Ecto neural progenitor cell (in vitro differentiated cells): Measurements from ENCODE around the gene FAM20C.

Experiments used
- DNase-seq: peaks from one replicate; pipeline ENCODE4 v3.0.0-alpha.2; 2018; ENCODE audit warnings: low spot score

FAM20C gene

DNA sequence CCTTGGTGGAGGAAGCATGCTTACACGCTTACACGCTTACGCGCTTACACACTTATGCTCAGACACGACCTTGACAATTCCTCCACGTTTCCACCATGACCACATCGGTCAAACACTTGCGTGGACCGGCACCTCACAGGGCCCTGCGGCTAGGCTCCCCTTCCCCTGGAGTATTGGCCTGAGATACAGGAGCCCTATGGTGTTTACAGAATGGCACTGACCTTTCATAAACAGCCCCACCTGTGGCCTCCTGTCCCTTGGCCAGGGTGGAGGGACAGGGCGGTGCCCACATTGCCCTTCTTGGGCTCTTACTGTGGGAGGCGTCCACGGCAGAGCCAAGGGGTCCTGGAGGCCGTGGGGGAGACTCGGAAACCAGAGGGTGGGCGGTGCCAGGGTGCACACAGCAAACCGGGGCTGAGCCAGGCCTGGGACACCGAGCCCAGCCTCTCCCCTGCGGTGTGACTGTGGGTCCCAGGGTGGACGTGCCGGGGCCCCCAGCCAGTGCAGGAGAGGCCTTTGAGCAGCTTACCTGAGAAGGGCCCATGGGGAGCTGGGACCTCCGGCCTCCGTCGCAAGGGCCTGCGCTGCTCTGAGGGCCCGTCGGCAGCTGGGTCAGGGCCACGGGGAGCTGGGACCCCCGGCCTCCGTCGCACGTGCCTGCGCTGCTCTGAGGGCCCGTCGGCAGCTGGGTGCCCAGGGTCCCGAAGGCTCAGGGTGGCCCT, 53.4 kb downstream of the FAM20C start:
- DNase-seq, result no peak

DNA sequence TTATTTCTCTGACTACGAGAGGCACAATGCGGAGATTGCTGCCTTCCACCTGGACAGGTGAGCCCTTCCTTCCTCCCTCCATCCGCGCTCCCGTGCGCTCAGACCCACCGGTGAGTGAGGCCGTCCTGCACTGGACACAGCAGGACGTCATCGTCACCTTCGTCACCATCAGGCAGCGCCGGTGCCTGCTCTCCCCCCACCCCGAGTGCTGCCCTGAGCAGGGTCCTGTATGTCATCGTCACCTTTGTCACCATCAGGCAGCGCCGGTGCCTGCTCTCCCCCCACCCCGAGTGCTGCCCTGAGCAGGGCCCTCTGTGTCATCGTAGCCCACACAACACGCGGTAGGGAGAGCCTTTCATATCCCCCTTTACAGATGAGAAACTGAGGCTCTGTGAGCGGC, 54.1 kb downstream of the FAM20C start:
- DNase-seq, result no peak

DNA sequence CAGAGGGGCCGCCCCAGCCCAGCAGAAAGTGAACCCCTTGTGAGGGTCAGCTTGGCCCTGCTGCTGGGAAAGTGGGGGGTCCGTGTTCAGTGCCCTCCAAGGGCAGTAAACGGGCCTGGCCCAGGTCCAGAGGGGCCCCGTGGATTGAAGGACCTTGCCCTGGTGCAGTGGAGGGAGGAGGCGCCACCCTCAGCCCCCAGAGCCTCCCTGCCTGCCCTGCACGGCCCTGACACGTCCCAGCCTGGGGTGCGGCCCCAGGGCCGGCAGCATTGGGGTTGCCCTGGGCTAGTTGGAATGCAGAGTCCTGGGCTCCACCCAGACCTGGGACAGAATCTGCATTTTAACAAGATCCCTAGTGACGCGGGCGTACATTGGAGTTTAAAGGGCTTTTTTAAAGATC, 54.8 kb downstream of the FAM20C start:
- no peak for DNase-seq

DNA sequence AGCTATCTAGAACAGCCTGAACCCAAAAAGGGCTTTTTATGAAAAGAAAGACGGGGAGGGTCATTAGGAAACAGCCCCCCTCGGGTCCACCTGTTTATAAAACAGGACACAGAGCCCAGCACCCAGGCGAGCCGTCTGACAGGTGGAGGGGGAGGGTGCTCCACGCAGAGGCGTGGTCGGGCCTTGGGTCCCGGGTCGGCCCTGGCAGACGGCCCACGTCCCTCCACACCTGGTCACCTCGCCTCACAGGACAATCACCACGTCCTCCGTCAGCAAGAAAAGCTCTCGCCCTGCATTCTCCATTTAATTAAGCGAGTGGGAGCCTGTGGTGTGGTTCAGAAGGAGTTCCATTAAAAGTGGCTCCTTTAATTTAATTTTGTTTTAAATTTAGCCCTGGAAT, 55.3 kb downstream of the FAM20C start:
- no peak for DNase-seq

DNA sequence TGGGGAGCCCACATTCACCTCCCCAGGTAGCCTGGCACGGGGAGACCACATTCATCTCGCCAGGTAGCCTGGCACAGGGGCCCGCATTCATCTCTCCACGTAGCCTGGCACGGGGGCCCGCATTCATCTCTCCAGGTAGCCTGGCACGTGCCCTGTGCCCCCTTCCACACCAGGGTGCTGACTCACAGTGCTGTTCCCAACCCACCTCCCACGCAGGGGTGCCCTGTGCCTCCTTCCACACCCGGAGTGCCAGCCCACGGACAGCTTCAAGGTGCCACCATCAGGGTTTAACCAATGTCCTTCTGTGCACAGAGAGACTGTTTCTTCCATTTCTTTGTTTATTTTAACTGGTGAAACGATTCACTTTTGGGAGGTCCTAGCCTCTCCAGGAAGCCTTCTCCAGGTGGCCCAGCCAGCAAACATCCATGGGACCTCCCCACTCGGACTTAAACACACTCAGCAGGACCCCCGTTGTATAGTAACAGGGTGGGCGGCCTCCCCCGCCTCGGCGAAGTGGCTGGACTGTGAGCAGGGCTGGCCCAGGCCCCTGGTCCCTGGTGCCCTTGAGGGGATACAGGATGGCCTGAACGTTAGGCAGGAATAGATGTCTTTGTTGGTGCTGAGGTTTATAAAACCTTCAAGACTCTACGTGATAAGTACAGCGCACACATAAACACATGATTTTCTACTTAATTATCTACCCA, 56.5 kb downstream of the FAM20C start:
- DNase-seq, result no peak

DNA sequence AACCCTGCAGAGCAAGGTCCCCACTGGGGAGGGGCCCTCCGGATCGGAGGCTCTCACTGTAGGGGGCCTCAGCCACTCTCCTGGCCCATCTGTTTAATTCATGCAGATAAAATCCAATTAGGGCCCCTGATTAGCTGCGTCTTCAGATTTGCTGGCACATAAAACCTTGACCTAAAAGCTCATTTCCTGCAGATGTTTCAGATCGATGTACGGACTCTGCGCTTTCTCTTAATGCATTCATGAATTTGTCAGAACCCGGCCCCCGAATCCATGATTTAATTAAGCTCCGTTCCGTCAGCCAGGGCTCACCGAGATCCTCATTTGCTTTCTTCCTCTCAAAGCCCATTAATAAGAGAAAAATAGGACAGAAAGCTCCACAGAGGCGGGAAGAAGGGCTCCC, 57.6 kb downstream of the FAM20C start:
- DNase-seq, result no peak

DNA sequence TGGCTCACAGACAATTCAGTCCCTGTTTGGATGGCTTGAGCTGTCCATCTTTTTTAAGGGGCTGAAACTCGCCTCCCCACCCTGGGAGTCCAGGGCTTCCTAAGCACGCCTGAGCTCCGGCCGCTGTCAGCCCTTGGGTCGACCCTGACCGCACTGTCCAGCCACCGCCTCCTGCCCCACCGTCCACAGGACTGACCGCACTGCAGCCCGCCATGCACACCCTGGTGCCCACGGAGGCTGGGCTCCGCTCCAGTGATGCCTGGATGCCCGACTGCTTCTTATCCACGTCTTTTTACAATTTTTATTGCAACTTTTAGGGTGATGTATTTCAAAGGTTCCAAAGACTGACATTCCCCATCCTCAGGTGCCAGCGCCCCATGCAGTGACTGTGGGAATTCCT, 58.2 kb downstream of the FAM20C start:
- no peak for DNase-seq

DNA sequence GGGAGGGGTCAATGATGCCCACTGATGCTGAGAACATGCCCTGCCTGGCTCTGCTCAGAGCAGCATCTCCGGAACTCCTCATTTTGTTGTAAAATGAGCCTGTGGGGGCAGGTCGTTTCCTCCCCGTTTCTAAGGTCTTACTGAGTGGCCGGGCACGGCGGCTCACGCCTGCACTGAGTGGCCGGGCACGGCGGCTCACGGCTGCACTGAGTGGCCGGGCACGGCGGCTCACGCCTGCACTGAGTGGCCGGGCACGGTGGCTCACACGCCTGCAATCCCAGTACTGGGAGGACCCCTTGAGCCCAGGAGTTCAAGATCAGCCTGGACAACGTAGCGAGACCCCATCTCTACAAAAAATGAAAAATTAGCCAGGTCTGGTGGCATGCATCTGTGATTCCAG, 58.6 kb downstream of the FAM20C start:
- DNase-seq, result no peak

DNA sequence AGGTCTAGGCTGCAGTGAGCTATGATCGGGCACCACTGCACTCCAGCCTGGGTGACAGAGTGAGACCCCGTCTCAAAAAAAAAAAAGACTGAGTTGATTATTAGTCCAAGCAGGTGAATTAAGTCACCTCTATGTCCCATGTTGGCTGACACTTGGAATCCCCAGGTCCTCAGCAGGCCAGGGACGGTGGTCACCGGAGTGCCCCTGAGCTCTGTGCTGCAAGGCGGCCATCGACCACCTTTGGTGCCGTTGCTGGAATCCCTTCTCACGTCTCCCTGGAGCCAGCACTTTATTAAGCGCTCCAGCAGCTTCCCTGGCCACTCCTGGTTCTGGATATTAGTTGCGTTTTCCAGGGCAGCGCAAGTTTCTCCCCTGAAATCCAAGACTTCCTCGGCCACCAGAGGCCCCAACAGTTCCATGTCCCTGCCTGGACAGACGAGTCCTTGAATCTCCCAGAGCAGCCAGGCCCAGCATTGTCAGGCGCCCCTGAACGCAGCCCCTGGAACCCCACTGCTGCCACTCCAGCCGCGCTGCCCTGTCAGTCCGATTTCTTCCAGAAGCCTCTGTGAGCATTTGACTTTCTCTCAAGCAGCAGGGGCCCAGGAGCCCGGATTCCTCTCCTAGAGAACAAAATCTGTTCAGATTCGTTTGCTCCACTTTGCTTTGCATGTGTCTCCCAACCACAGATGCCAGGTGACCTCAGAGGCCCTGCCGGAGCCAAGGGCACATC, 59.2 kb downstream of the FAM20C start:
- DNase-seq, result no peak

DNA sequence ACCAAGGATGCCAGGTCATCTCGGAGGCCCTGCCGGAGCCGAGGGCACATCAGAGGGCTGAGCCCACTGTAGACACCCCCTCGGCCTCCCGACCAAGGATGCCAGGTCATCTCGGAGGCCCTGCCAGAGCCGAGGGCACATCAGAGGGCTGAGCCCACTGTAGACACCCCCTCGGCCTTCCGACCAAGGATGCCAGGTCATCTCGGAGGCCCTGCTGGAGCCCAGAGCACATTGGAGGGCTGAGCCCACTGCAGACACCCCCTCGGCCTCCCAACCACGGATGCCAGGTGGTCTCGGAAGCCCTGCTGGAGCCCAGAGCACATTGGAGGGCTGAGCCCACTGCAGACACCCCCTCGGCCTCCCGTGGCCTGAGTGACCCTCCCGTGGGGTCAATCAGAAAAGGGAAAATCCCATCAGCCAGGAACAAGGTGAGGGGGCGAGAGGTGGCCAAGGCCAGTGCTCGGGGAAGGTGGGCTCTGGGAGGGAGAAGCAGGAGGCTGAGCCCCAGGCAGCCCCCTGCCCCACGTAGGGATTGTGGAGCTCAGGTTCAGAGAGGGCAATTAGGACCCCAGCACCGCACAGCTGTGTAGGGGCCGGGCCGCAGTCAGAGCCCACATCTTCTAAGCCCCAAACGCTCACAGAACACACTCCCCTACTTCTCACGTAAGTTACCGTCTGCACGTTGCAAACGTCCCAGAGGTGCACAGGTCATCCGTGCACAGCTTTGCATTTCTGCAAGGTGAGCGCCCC, 60.0 kb downstream of the FAM20C start:
- DNase-seq, result no peak

DNA sequence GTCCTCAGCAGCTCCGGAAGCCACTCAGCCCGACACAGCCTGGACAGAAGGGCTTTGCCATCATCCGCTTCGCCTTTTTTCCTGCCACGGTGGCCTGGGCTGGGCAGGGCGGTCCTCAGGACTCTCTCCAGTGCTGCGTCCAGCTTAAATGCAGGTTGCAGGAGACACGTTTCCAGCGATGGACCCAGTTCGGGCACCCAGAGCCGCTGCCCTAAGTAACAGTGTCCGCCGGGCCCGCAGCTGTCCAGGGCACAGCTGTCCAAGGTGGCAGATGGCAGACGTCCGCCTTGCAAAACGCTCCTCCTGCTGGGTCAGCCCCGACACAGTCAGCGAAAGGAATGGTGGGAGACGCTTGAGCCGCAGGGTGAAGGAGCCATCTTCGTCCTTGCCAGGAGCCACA, 60.6 kb downstream of the FAM20C start:
- no peak for DNase-seq

DNA sequence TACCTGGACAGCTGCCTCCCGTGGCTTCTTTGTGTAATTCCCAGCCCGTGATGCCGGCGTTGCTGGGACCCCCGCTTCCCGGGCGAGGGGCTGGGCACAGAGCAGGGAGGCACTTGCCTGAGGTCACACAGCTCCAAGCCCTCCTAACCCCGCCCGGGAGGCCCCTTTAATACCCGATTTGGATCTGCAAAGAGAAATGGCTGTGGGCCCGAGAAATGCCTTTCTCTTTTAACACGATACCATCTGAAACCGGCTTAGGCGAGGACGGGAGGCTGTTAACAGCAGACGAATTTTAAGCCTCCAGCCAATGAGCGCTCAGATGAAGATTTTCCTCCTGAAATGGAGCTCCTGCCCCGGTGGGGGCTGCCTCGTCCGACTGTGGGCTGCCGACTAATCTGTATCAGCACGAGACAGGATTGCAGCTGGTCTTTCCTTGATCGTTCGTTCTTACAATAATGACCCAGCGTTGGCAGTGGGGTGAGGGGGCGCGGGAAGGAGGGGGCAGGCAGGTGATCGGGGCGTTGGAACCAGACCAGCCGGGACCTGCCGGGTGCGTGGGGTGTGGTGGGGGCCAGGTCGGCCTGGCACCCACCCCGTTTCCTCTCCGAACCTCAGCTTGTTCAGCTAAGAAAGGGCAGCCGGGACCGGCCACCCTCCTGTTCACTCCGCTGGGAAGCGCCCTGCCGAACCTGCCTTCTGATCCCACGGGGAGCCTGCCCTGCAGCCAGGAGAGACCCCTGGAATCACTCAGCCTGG, 61.4 kb downstream of the FAM20C start:
- DNase-seq, result no peak

DNA sequence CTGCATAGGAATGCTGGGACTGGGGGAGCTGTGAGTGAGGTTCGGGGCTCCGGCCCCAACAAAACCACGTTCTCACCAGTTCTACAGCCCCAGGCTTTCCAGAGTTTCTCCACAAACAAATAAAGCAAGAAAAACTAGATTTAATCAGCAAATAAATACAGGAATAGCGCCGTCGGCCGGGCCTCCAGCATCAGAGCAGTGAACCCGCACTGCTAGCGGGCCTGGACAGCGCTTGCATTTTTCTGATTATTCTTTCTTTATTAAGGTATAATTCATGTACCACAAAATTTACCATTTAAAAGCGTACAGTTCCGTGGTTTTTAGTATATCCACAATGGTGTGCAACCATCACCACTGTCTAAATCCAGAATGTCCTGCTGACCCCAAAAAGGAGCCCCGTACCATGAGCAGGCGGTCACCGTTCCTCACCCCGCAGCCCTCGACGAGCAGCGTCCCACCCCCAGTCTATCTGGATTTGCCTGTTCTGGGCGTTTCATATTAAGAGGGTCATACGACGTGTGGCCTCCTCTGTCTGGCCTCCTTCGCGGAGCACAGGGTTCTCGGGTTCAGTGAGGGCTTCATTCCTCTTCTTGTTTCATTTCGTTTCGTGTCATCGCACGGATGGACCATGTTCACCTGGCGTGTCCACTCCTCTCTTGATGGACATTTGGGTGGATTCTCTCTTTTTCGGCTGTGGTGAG, 62.1 kb downstream of the FAM20C start:
- no peak for DNase-seq

DNA sequence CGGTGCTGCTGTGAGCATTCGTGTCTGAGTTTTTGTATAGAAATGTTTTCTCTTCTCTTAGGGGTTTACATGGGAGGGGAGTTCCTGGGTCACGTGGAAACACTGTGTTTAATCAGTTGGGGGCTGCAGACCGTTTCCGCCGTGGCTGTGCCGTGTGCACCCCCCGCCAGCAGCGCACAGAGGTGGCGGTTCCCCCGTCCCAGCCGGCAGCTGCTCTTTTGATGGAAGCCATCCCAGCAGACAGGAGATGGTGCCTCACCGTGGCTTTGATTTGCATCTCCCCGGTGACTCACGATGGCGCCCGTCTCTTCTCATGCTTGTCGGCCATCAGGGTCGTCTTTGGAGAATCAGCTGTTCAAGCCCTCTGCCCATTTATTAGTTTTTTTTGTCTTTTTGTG, 62.7 kb downstream of the FAM20C start:
- DNase-seq, result no peak

DNA sequence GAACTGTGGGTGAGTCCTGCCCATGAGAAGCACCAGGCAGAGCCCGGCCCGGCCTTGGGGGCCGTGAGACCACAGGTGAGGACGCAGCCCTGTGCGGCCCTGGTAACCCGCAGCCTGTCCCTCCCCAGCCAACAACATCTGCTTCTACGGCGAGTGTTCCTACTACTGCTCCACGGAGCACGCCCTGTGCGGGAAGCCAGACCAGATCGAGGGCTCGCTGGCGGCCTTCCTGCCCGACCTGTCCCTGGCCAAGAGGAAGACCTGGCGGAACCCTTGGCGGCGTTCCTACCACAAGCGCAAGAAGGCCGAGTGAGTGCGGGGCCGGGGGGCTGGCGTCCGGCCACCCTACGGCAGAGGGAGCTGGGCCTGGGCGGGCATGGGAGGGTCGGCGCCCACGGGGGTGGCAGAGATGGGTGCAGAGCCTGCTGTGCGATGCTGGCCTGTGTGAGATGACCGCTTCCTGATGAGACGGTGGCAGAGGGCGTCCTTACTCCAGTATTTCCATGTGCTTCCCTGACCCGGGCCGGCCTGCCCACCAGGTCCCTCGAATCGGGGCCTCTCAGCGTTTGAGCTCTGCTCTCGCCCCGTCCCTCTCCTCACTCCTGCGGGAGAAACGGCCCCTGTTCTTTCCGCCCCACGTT, 63.5 kb downstream of the FAM20C start:
- no peak for DNase-seq

DNA sequence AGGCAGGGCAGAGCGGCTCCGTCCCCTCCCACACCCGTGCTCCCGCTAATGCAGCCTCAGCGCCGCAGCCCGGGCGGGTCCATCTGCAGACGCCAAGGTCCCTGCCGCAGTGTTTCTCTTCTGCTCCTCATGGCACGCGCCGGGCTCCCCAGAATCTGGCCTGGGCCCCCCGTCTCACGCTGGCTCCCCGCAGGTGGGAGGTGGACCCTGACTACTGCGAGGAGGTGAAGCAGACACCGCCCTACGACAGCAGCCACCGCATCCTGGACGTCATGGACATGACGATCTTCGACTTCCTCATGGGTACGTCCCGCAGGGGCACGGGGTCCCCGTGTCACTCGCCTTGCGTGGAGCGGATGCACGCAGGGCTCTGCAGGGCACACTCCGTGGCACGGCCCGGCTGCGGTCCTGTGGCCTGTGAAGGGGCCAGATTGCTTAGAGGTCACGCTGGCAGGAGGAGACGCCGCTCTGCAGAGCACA, 64.1 kb downstream of the FAM20C start:
- DNase-seq, result no peak

DNA sequence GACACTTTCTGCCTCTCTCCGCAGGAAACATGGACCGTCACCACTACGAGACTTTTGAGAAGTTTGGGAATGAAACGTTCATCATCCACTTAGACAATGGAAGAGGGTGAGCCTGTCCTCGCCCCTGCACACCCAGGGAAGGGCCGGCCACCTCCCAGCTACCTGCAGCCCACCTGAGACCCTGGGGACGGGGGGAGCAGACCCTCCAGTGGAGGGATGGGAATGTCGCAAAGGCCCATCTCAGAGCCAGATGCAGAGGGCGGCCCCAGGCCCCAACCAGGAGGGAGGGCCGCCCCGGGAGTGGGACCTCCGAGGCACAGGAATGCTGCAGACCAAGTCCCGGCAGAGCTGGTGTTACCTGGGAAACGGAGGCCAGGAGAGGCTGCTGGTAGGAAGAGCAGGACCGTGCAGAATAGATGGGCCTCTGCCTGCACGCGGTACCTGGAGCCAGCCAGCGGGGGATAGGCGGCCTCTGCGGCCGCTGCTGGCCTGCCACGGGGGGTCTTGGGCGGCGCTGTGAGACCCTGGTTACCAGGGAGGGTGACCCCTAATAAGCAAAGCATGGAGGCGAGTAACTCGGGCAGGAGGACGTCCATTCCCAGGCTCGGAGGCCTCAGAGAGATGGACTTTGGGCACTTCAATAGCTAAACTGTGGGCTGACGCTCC, 64.7 kb downstream of the FAM20C start:
- DNase-seq, result no peak

DNA sequence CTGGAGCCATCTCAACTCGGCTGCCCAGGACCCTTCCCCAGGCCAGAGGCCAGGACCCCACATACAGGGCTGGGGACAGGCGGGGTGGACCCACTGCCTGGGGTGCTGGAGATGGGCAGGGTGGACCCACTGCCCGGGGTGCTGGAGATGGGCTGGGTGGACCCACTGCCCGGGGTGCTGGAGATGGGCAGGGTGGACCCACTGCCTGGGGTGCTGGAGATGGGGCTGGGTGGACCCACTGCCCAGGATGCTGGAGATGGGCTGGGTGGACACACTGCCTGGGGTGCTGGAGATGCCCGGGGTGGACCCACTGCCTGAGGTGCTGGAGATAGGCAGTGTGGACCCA, 65.2 kb downstream of the FAM20C start:
- no peak for DNase-seq

DNA sequence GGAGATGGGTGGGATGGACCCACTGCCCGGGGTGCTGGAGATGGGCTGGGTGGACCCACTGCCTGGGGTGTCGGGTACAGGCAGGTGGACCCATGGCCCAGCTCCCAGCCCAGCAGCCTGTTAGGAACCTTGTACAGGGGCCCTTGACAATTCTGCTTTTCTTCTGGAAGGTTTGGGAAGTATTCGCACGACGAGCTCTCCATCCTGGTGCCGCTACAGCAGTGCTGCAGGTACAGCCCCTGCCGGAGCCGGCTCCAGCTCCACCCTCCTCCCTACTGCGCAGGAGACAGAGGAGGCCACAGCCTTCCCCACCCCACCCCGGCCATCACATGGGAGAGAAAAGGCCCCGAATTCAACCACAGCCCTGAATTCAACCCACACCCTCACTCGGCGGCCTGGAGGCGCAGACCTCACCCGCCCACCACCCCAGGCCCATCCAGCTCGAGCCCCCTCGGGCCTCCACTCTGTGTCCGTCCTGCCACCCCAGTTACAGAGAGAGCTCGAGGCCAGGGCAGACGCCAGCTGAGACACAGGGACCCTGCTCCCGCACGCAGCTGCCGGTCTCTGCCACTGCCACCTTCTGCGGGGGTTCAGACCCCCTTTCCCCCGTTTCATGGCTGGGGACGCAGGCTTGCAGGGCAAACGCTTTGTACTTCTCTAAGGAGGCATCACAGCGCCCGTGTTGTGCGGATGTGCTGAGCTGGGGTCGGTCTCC, 66.3 kb downstream of the FAM20C start:
- DNase-seq, result no peak

DNA sequence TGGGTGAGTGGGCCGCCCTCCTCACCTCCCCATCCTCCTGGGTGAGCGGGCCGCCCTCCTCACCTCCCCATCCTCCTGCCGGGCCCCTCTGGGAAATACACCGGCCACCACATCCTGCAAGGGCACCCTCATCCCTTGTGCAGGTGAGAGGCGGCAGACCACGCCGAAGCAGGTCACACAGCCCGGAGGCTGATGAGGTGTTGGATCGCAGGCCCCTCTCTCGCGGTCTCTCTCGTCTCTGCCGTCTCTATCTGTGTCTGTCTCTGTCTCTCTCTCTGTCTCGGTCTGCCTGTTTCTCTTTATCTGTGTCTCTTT, 66.8 kb downstream of the FAM20C start:
- no peak for DNase-seq
